Measurements from ENCODE around the gene LATS2. TPM values are rescaled to one million over a fixed set of nuclear protein-coding genes. Genes with fewer than 3 reads are reported as not detected.

LATS2 gene
- total RNA-seq, 1 experiment from 2014 or later = 18.8 TPM

DNA sequence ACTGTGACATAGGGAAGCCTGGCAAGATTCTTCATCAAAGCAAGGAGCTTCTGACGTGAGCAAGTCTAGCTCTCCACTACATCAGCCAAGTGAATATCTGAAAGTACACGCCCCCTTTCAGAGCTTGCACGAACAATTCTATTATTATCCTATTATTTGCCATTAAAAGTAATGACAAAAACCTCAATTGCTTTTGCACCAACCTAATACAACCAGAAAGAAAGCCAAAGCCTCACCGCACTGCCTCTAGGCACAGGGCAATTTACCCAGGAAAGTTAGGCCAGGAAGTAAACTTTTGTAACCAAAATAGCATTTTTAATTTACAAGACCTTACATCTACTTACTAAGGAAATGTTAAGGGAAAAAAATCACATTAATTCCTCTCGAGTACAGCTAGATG, 41.2 kb downstream of the LATS2 start:
- H3K9ac ChIP-seq (ENCODE audit: low read length) = no peak overlapping the region
- H3K4me3 ChIP-seq (replicated peaks in 1 of 2; ENCODE audit: low read depth in 1 of 2, low read length in 2 of 2) = no peak overlapping the region
- peaks cover 63% of the 10 kb centered on the region for H3K79me2 ChIP-seq (ENCODE audit: insufficient read depth, low read length)
- H3K9me2 ChIP-seq (ENCODE audit: insufficient read depth) = no peaks in the 10 kb centered on the region
- ChIA-PET RAD21 (ENCODE audit: low non-redundant PET in 1 of 2, low total read pairs in 2 of 2, uncharacterized antibody in 2 of 2, unreplicated experiment in 2 of 2) (no interaction called here), POLR2A (no interaction called here), CTCF (no interaction called here)
- H3K27me3 ChIP-seq (ENCODE audit: insufficient read depth, low read length) = no peaks in the 10 kb centered on the region
- DNase-seq (ENCODE audit: low read depth, low spot score) (no peak), ATAC-seq (no peak)
- no peak for TF ChIP-seq JUND (IDR thresholded peaks at IDR 0.05)
- TF ChIP-seq CBX3 (IDR thresholded peaks at IDR 0.05; ENCODE audit: low read depth) = no peak
- TF ChIP-seq, protein P1, sequence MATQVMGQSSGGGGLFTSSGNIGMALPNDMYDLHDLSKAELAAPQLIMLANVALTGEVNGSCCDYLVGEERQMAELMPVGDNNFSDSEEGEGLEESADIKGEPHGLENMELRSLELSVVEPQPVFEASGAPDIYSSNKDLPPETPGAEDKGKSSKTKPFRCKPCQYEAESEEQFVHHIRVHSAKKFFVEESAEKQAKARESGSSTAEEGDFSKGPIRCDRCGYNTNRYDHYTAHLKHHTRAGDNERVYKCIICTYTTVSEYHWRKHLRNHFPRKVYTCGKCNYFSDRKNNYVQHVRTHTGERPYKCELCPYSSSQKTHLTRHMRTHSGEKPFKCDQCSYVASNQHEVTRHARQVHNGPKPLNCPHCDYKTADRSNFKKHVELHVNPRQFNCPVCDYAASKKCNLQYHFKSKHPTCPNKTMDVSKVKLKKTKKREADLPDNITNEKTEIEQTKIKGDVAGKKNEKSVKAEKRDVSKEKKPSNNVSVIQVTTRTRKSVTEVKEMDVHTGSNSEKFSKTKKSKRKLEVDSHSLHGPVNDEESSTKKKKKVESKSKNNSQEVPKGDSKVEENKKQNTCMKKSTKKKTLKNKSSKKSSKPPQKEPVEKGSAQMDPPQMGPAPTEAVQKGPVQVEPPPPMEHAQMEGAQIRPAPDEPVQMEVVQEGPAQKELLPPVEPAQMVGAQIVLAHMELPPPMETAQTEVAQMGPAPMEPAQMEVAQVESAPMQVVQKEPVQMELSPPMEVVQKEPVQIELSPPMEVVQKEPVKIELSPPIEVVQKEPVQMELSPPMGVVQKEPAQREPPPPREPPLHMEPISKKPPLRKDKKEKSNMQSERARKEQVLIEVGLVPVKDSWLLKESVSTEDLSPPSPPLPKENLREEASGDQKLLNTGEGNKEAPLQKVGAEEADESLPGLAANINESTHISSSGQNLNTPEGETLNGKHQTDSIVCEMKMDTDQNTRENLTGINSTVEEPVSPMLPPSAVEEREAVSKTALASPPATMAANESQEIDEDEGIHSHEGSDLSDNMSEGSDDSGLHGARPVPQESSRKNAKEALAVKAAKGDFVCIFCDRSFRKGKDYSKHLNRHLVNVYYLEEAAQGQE (IDR thresholded peaks at IDR 0.05; ENCODE audit: low read depth) = no peak
- TF ChIP-seq CEBPB (IDR thresholded peaks at IDR 0.05; ENCODE audit: low read depth) = no peak
- no peak for TF ChIP-seq YY1 (IDR thresholded peaks at IDR 0.05; ENCODE audit: extremely low read depth, insufficient replicate concordance, low read depth, low read length)
- TF ChIP-seq, protein P2, sequence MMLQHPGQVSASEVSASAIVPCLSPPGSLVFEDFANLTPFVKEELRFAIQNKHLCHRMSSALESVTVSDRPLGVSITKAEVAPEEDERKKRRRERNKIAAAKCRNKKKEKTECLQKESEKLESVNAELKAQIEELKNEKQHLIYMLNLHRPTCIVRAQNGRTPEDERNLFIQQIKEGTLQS (IDR thresholded peaks at IDR 0.05) = no peak
- H2AFZ ChIP-seq (ENCODE audit: low read depth, low read length, poor library complexity, severe bottlenecking) = no peak overlapping the region
- H3K9me3 ChIP-seq (ENCODE audit: control insufficient read depth in 1 of 2, insufficient read depth in 1 of 2, low read depth in 1 of 2, low read length in 2 of 2) = no peaks in the 10 kb centered on the region
- H3K4me2 ChIP-seq (ENCODE audit: low read length) = no peak overlapping the region
- H3K27ac ChIP-seq (ENCODE audit: low read depth, low read length) = no peak overlapping the region
- 0 out of 2 replicates have a peak, but pooled peaks cover 5% of the 10 kb centered on the region for H4K20me1 ChIP-seq (ENCODE audit: insufficient read depth)
- BruUV-seq (replicated peaks) = no TSS peak
- no peaks in the 10 kb centered on the region for H3K36me3 ChIP-seq (ENCODE audit: control insufficient read depth in 1 of 2, insufficient read depth in 2 of 2, low read length in 2 of 2)
- peaks cover 21 to 29% of the 10 kb centered on the region in 2 experiments for H3K4me1 ChIP-seq (ENCODE audit: control insufficient read depth in 1 of 2, insufficient read depth in 2 of 2, low read length in 2 of 2)
- intact Hi-C loops (cut with micrococcal nuclease) = no loop called here

DNA sequence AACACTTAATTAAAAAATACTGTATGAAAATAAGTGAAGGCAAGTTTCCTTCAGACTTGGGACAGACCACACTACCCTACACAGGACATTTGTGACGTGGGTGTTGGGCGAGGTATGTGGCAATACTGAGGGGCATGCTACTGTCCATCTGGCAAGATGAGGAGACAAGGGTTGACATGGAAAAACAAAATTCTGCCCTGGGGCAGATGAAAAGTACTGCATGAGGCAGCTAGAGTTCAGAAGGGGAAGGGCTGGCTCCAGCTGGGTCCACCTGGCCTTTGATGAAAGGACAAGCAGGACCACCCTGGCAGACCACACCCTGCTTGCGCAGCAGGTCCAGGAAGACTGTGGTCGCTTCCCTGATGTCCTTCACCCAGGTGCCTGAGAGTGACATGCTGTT, 43.2 kb downstream of the LATS2 start:
- Histone ChIP-seq H3K36me3 (ENCODE audit: control insufficient read depth in 1 of 2, insufficient read depth in 2 of 2, low read length in 2 of 2) (no peaks in the 10 kb centered on the region), H2AFZ (ENCODE audit: low read depth, low read length, poor library complexity, severe bottlenecking) (no peak overlapping the region), H3K27ac (ENCODE audit: low read depth, low read length) (no peak overlapping the region), H3K79me2 (ENCODE audit: insufficient read depth, low read length) (peaks cover 64% of the 10 kb centered on the region), H3K27me3 (ENCODE audit: insufficient read depth, low read length) (no peaks in the 10 kb centered on the region), H3K9me2 (ENCODE audit: insufficient read depth) (no peaks in the 10 kb centered on the region), H3K4me2 (ENCODE audit: low read length) (no peak overlapping the region), H3K9ac (ENCODE audit: low read length) (no peak overlapping the region), H3K4me1 (ENCODE audit: control insufficient read depth in 1 of 2, insufficient read depth in 2 of 2, low read length in 2 of 2) (peaks cover 29 to 34% of the 10 kb centered on the region in 2 experiments), H4K20me1 (ENCODE audit: insufficient read depth) (0 out of 2 replicates have a peak, but pooled peaks cover 5% of the 10 kb centered on the region), H3K9me3 (ENCODE audit: control insufficient read depth in 1 of 2, insufficient read depth in 1 of 2, low read depth in 1 of 2, low read length in 2 of 2) (no peaks in the 10 kb centered on the region), H3K4me3 (replicated peaks in 1 of 2; ENCODE audit: low read depth in 1 of 2, low read length in 2 of 2) (no peak overlapping the region)
- intact Hi-C loops (cut with micrococcal nuclease) = no loop called here
- BruUV-seq (replicated peaks) = no TSS peak
- no peak for ATAC-seq
- ChIA-PET CTCF (no interaction called here), POLR2A (no interaction called here), RAD21 (ENCODE audit: low non-redundant PET in 1 of 2, low total read pairs in 2 of 2, uncharacterized antibody in 2 of 2, unreplicated experiment in 2 of 2) (no interaction called here)
- TF ChIP-seq CEBPB (IDR thresholded peaks at IDR 0.05; ENCODE audit: low read depth) (no peak), YY1 (IDR thresholded peaks at IDR 0.05; ENCODE audit: extremely low read depth, insufficient replicate concordance, low read depth, low read length) (no peak), JUND (IDR thresholded peaks at IDR 0.05) (no peak)
- DNase-seq (ENCODE audit: low read depth, low spot score) = no peak

All from HCT116 (cell line).